HG03108 (cell line): ENCODE measurements around the gene TRPM4.
"Not testable (repeated sequence)": the region's sequence is repeated elsewhere in the genome, so short reads cannot be mapped to it uniquely, and the experiment has no call there.

Source experiments
- ATAC-seq: cut with Tn5 transposase; IDR thresholded peaks from one replicate; pipeline ENCODE4 v1.9.1; 2021; ENCODE audit warnings: moderate library complexity; ENCODE audit not compliant: unreplicated experiment

Gene TRPM4

GRCh38 chr19:49150106-49150943, 7.3 kb upstream of the TRPM4 start:
- no peak for ATAC-seq

DNA sequence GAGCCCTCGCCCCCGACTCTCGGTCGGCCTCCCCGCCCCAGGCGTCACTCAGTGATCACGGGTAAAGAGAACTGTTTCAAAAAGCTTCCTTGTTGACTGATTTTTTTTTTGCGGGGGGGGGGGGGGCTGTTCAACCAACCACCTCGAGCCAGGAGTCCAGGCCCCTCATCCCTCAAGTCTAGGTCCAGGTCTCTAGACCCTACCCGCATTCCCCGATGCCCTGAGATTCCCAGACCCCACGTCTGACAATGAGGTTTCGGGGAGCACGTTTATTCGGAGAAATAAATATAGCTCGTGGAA, 6.7 kb upstream of the TRPM4 start:
- ATAC-seq = no peak

DNA sequence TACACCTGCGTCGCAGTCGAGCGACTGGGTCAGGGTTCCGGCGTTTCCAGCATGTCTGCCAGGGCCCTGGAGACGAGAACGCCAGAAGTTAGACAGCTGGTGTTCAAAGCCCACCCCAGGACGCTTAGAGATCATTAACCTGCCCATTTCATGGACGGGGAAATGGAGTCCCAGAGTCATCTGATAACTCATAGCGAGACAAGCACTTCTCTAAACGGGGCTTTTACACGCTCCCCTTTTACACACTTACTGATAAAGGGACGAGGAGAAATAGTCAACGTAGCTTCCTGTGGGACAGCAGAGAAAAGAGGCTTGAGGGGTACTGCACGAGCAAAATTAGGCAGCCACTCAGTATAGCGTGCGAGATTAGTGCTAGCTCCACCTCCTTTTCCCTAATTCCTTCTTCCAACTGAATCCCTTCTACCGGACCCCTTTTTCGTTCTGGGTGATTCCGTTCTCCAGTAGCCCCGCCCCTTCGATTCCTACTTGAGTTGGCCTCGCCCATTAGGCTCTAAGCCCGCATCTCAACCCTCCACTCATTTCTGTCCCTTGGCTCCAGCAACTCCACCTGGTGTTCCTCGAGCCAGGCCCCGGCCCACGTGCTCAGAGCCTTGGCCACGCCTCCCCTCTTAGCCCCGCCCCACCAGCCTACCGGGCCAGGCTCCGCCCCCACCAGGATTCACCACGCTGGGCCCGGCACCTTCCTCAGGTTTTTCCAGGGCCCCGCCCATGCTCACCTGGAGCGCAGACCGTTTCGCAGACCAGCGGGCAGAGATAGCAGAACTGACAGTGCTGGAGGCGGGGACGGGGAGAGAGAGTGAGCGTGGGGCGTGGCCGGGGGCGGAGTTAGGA, 6.1 kb upstream of the TRPM4 start:
- no peak for ATAC-seq

- no peak for ATAC-seq
Measured at GRCh38 chr19:49152119-49152550, 5.5 kb upstream of the TRPM4 start.

GRCh38 chr19:49153167-49153809, 4.3 kb upstream of the TRPM4 start:
- ATAC-seq = no peak

- ATAC-seq = no peak
Measured at GRCh38 chr19:49154279-49154678, 3.3 kb upstream of the TRPM4 start.

DNA sequence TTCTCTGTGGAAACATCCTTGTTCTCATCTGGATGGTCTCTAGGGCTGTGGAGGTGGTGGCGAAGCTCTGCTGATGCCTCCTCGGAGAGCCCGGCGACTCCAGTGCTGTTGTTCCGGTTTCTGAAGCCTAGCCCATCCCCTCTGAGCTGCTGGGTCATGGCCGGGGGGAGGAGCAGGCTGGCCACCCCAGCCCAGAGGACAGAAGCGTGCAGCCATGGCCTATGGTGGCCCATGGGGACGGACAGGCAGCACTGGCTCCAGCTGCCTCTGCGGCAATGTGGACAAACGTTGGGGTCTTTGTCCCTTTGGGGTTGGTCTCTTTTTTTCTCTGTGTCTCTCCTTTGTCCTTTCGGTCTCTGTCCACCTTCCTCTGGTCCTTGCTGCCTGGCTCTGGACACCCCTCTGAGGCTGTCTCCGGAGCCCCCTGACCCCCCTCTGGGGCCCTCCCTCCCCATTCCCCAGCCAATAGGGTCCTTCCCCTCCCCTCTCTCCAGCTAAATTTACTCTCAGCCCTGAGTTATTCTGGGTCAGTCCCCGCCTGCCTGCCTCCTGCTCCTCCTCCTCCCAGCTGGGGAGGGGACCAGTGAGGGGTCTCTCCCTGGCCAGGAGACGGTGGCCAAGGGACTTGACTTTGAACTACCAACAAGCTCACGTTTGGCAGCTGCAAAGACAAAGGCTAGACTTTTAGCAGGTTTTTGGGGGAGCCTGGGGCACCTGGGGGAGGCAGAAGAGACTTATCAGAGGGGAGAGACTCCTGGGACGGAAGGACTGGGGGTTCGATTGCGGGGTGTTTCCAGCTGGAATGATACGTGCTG, 2.4 kb upstream of the TRPM4 start, which contains the start of gene HRC:
Gene HRC, minus strand, starts transcription at position 392 of the 815 bp plus-strand sequence. Its CDS starts 159 bp downstream, at position 233.
- no peak for ATAC-seq

GRCh38 chr19:49155820-49156346, 1.7 kb upstream of the TRPM4 start:
- ATAC-seq = no peak

DNA sequence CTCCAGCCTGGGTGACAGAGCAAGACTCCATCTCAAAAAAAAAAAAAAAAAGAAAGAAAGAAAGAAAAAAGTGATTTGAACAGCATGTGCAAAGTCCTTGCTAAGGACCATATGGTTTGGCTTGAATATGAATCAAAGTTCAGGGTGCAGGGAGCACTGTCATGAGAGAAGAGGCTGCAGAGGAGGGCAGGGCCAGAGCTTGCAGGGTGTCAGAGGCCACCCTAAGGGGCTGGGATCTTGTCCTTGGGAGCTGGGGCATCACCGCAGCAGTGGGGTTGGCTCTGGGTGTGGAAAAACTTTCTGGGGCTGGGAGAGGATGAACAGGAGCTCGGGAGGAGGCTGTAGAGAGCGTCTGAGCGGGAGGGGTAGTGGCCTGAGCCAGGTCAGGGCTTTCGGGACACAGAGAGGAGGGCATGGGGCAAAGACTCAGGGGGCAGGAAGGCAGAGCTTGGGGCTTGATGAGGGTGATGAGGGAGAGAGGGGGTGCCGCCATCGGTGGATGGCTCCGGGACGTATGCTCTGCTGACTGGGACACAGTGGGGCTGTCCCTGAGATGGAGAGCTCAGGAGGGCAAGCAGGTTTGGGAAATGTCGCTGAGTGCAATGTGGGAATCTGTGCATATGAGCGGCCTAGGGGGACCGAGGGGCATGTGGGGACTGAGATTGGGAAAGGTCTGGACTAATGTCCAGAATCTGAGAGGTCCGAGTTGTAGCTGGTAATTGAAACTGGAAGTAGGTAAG, 3.0 kb downstream of the TRPM4 start:
- ATAC-seq = no peak

GRCh38 chr19:49161987-49162386, 4.4 kb downstream of the TRPM4 start:
- ATAC-seq = no peak

- ATAC-seq = no peak
Measured at GRCh38 chr19:49165111-49165750, 7.6 kb downstream of the TRPM4 start.

DNA sequence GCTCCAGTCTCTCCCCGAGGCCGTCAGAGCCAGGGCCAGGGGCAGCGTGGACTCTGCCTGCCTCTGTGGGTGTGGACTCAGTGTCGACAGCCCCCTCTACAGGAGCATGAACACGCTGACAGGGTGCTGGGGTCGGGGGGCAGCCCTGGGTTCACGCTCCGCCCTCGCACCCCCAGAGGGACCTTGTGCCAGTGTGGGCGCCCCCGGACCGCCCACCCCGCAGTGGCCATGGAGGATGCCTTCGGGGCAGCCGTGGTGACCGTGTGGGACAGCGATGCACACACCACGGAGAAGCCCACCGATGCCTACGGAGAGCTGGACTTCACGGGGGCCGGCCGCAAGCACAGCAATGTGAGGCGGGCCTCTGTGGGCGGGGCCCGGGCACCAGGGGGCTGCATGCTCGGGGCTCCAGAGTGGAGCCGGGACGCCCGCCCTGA, 8.3 kb downstream of the TRPM4 start:
- ATAC-seq = no peak

DNA sequence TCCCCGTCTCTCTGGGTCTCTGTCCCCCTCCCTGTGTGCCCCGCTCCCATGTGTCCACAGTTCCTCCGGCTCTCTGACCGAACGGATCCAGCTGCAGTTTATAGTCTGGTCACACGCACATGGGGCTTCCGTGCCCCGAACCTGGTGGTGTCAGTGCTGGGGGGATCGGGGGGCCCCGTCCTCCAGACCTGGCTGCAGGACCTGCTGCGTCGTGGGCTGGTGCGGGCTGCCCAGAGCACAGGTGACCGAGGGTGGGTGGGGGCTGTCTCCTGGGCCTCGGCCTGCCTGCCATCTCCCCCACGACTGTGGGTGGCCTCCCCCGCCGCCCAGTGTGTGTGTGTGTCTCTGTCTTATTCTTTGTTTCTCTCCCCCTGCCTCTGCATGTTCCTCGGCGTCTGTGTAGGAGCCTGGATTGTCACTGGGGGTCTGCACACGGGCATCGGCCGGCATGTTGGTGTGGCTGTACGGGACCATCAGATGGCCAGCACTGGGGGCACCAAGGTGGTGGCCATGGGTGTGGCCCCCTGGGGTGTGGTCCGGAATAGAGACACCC, 10.3 kb downstream of the TRPM4 start:
- ATAC-seq = no peak

DNA sequence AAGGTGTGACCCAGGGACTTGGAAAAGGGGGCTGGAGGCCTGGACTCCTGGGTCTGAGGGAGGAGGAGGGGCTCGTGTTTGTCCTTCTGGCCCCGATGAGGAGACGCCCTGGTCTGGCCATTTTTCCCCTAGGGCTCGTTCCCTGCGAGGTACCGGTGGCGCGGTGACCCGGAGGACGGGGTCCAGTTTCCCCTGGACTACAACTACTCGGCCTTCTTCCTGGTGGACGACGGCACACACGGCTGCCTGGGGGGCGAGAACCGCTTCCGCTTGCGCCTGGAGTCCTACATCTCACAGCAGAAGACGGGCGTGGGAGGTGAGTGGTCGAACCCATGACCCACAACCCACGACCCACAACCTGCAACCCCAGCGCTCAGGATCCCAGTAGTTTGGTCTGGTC, 10.8 kb downstream of the TRPM4 start:
- no peak for ATAC-seq

- no peak for ATAC-seq
Measured at GRCh38 chr19:49173198-49173597, 15.6 kb downstream of the TRPM4 start.

- no peak for ATAC-seq
Measured at GRCh38 chr19:49180659-49181058, 23.1 kb downstream of the TRPM4 start.

GRCh38 chr19:49182010-49182847, 24.6 kb downstream of the TRPM4 start:
- ATAC-seq = not testable (repeated sequence)

DNA sequence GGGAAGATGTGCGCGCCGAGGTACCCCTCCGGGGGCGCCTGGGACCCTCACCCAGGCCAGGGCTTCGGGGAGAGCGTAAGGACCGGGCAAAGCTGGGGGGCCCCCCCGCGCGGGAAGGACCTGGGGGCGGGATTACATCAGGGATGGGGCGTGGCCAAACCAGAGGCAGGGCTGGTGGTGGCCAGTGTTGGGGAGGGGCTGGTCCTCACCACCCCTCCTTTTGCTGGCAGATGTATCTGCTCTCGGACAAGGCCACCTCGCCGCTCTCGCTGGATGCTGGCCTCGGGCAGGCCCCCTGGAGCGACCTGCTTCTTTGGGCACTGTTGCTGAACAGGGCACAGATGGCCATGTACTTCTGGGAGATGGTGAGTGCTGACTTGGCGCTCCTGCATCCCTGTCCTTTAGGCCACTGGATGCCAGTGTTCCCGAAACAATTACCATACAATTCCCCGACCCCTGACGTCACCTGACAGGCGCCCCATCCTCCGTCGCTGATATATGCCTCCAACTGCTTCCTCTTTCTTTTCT, 25.3 kb downstream of the TRPM4 start:
- ATAC-seq = no peak
